GM19043 (cell line): Measurements from ENCODE around the gene TMEM218.

Experiments
- ATAC-seq: cut with Tn5 transposase; IDR thresholded peaks from one replicate; pipeline ENCODE4 v1.9.1; 2021; ENCODE audit warnings: low read depth; ENCODE audit not compliant: unreplicated experiment

TMEM218 gene

GRCh38 chr11:125132071-125132470 lies 20.6 kb upstream of the TMEM218 start:
- ATAC-seq: no peak

GRCh38 chr11:125129316-125129993 lies 18.0 kb upstream of the TMEM218 start:
- no peak for ATAC-seq

GRCh38 chr11:125128450-125128849 lies 17.0 kb upstream of the TMEM218 start:
- ATAC-seq: no peak

GRCh38 chr11:125124618-125124992 lies 13.2 kb upstream of the TMEM218 start:
- no peak for ATAC-seq

- no peak for ATAC-seq
These were observed 12.7 kb upstream of the TMEM218 start for GRCh38 chr11:125123947-125124617.

- ATAC-seq: no peak
These were observed 11.9 kb upstream of the TMEM218 start for GRCh38 chr11:125123194-125123946.

GRCh38 chr11:125117429-125117828 lies 6.0 kb upstream of the TMEM218 start:
- ATAC-seq: no peak

GRCh38 chr11:125114518-125114917 lies 3.1 kb upstream of the TMEM218 start:
- no peak for ATAC-seq

GRCh38 chr11:125112208-125112604 lies 780 bp upstream of the TMEM218 start:
- no peak for ATAC-seq

GRCh38 chr11:125111001-125111342 lies 454 bp downstream of the TMEM218 start:
- no peak for ATAC-seq

GRCh38 chr11:125110506-125110905 lies 920 bp downstream of the TMEM218 start:
- ATAC-seq: no peak

- ATAC-seq: no peak
These were observed 3.0 kb downstream of the TMEM218 start for GRCh38 chr11:125108469-125108868.

GRCh38 chr11:125105926-125106325 lies 5.5 kb downstream of the TMEM218 start:
- ATAC-seq: no peak

GRCh38 chr11:125102510-125102909 lies 8.9 kb downstream of the TMEM218 start:
- no peak for ATAC-seq

GRCh38 chr11:125102025-125102424 lies 9.4 kb downstream of the TMEM218 start:
- no peak for ATAC-seq

GRCh38 chr11:125101596-125101995 lies 9.8 kb downstream of the TMEM218 start:
- no peak for ATAC-seq

GRCh38 chr11:125100136-125100535 lies 11.3 kb downstream of the TMEM218 start:
- ATAC-seq: no peak

- no peak for ATAC-seq
These were observed 16.7 kb downstream of the TMEM218 start for GRCh38 chr11:125094731-125095130.

GRCh38 chr11:125093502-125093901 lies 17.9 kb downstream of the TMEM218 start:
- ATAC-seq: no peak

GRCh38 chr11:125092669-125093068 lies 18.8 kb downstream of the TMEM218 start:
- no peak for ATAC-seq

GRCh38 chr11:125091877-125092664 lies 19.4 kb downstream of the TMEM218 start:
- ATAC-seq: no peak
